GM21360 (cell line): ENCODE data around the gene OR52K2.
"Not testable (repeated sequence)": the region's sequence is repeated elsewhere in the genome, so short reads cannot be mapped to it uniquely, and the experiment has no call there.

ENCODE experiments used
- ATAC-seq: cut with Tn5 transposase; IDR thresholded peaks from one replicate; pipeline ENCODE4 v1.9.1; 2021; ENCODE audit warnings: mild to moderate bottlenecking, moderate library complexity; ENCODE audit not compliant: unreplicated experiment

OR52K2 gene

DNA sequence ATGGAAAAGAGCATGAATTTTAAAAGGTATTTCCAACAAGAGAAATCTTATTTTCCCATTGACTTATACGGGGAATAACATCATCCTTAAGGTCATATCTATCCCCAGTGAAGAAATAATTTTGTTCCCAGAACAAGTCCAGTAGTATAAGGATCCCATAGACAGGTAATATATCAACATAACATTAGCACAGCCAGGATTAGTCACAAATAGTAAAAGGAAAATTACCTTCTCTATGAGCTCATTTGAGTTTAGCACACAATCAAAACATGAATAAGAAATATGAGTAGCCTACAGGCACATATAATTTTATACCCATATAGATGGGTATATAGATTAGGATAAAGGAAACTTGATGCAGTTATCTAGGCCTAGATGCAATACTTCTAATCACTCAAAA, 30.5 kb downstream of the OR52K2 start:
- no peak for ATAC-seq

GRCh38 chr11:4480577-4481239, 31.6 kb downstream of the OR52K2 start:
- no peak for ATAC-seq

GRCh38 chr11:4481240-4481582, 32.1 kb downstream of the OR52K2 start:
- no peak for ATAC-seq

- ATAC-seq = no peak
These were observed 33.4 kb downstream of the OR52K2 start, which contains the start of gene OR52K1 for GRCh38 chr11:4482445-4482844. Gene OR52K1 (plus strand): TSS chr11:4482646. CDS start chr11:4488901, 6,255 bp downstream.

DNA sequence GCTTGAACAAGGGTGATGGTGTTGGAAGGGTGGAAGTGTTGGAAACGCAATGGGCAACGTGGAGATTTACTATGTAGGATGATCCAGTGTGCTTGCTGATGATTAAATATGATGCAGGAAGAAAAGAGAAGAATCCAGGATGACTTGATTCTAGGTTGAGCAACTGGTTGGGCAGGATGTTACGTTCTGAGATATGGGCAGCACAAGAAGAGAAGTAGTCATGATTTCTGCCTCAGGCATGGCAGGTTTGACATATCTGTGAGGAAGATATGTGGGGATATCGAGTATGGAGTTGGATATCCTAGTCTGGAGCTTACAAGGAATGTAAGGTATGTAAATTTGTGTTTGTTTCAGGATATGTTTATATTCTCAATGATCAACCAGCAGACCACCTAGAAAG, 35.2 kb downstream of the OR52K2 start:
- ATAC-seq = no peak

GRCh38 chr11:4491405-4491804, 42.3 kb downstream of the OR52K2 start:
- not testable (repeated sequence) for ATAC-seq

DNA sequence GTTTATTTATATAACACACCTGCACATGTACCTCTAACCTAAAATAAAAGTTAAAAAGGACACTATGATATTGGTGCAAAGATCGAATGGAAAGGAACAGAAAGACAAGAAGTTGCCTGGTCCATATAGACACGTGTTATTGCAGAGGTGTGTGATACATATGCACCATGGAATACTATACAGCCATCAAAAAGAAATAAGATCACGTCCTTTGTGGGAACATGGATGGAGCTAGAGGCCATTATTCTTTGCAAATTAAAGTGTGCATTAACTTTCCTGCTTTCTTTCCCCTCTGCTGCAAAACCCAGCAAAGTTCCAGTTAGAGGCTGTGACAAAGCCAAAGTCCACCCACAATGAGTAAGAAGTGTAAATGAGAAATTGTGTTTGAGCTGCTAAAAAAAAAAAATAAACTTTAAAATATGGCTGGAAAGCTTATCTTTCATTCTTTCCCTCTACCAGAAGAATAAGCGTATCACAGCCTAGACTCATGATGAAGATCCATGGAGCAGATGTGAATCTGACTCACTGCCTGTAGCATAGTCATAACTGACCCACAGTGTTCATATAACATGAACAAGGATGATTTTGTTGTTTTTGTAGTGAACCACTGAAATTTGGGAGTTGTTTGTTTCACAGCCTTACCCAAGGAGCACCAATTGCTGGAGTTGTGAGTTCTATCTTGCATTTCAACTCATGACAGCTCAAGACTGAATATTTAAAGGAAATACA, 42.9 kb downstream of the OR52K2 start:
- no peak for ATAC-seq

GRCh38 chr11:4493480-4493818, 44.4 kb downstream of the OR52K2 start:
- no peak for ATAC-seq

- no peak for ATAC-seq
These were observed 46.4 kb downstream of the OR52K2 start for GRCh38 chr11:4495487-4495886.

GRCh38 chr11:4495986-4496385, 46.9 kb downstream of the OR52K2 start:
- no peak for ATAC-seq

DNA sequence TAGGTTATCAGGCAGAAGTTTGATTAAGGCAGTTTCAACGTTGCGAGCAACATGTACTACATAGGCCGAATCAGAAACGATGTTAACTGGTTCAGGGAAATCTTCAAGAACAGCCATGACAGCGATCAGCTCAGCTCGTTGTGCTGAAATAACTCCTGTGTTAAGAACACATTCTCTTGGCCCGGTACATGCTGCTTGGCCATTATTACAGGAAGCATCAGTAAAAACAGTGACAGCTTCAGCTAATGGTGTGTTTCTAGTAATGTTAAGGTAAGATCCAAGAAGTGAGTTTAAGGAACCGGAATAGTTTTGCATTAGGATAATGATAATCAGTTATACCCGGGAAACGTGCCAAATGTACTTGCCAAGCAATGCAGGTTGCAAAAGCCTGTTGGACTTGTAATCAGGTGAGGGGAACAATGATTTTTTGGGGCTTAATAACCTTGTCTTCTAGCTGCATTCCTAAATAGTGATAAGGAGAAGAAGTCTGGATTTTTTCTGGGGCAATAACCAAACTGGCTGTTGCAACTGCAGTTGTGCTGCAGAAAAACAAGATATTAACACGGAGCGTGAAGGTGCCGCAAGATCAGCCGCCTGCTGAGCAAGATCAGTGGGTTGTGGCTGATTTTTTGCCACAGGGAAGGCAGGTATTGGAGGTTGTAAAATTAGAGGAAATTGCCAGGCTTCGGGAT, 47.6 kb downstream of the OR52K2 start:
- no peak for ATAC-seq
